M059J (cell line): ENCODE data around the gene MAN2A1. TPM values are rescaled to one million over a fixed set of nuclear protein-coding genes. Genes with fewer than 3 reads are reported as not detected.
A peak's percentile ranks its signal among the peaks of the same experiment; 100 is the strongest.
"Not testable (repeated sequence)": the region's sequence is repeated elsewhere in the genome, so short reads cannot be mapped to it uniquely, and the experiment has no call there.

Experiments used
- DNase-seq: peaks from one replicate; pipeline ENCODE4 v3.0.0-alpha.2; 2012; ENCODE audit warnings: low read depth
- total RNA-seq: library from RNA; depleted of rRNA; stranded (reverse); fragments of >200 nt; shearing (Covaris generic); gene quantifications from 2 replicates; pipeline ENCODE4 v1.2.3, GENCODE V29; 2014

MAN2A1 gene
- total RNA-seq, 1 experiment from 2014 or later = 31.0 TPM

- peak; percentile 59 for DNase-seq
Measured at GRCh38 chr5:109825450-109825849, 135.7 kb downstream of the MAN2A1 start.

- peak; percentile 57 for DNase-seq
Measured at GRCh38 chr5:109826426-109826825, 136.7 kb downstream of the MAN2A1 start.

- DNase-seq = no peak
Measured at GRCh38 chr5:109829331-109829730, 139.6 kb downstream of the MAN2A1 start.

- peak; percentile 80 for DNase-seq
Measured at GRCh38 chr5:109830955-109831502, 141.3 kb downstream of the MAN2A1 start.

- not testable (repeated sequence) for DNase-seq
Measured at GRCh38 chr5:109832207-109833188, 142.8 kb downstream of the MAN2A1 start.

- DNase-seq = no peak
Measured at GRCh38 chr5:109833946-109834345, 144.2 kb downstream of the MAN2A1 start.

GRCh38 chr5:109836280-109836679, 146.6 kb downstream of the MAN2A1 start:
- no peak for DNase-seq

GRCh38 chr5:109837231-109837861, 147.6 kb downstream of the MAN2A1 start:
- no peak for DNase-seq

GRCh38 chr5:109838157-109838556, 148.4 kb downstream of the MAN2A1 start:
- no peak for DNase-seq

- DNase-seq = no peak
Measured at GRCh38 chr5:109844148-109844547, 154.4 kb downstream of the MAN2A1 start.

GRCh38 chr5:109844695-109845094, 155.0 kb downstream of the MAN2A1 start:
- DNase-seq = no peak

- DNase-seq = no peak
Measured at GRCh38 chr5:109848130-109848529, 158.4 kb downstream of the MAN2A1 start.

- DNase-seq = no peak
Measured at GRCh38 chr5:109849478-109850088, 159.9 kb downstream of the MAN2A1 start.

- peak; percentile 78 for DNase-seq
Measured at GRCh38 chr5:109852371-109853155, 162.8 kb downstream of the MAN2A1 start.

GRCh38 chr5:109853377-109853776, 163.7 kb downstream of the MAN2A1 start:
- DNase-seq = peak; percentile 58

- DNase-seq = peak; percentile 64
Measured at GRCh38 chr5:109855056-109855455, 165.3 kb downstream of the MAN2A1 start.

GRCh38 chr5:109857405-109858031, 167.8 kb downstream of the MAN2A1 start:
- DNase-seq = no peak

- DNase-seq = no peak
Measured at GRCh38 chr5:109859537-109859936, 169.8 kb downstream of the MAN2A1 start.

- no peak for DNase-seq
Measured at GRCh38 chr5:109862301-109862700, 172.6 kb downstream of the MAN2A1 start.

- DNase-seq = peak; percentile 16
Measured at GRCh38 chr5:109863752-109864151, 174.0 kb downstream of the MAN2A1 start.

GRCh38 chr5:109865637-109866036, 175.9 kb downstream of the MAN2A1 start:
- peak; percentile 98 for DNase-seq
